GM12874 (cell line): ENCODE data around the gene ARL5A.

ENCODE experiments used
- CTCF ChIP-seq: IDR thresholded peaks from 2 replicates; pipeline ENCODE4 v1.5.1; 2011; ENCODE audit warnings: low read depth, mild to moderate bottlenecking, control low read depth, low read length, moderate library complexity; ENCODE audit not compliant: insufficient read depth

The ARL5A gene

GRCh38 chr2:151761687-151762086, 66.5 kb downstream of the ARL5A start:
- no peak for TF ChIP-seq CTCF

- TF ChIP-seq CTCF: no peak
Measured at GRCh38 chr2:151761193-151761592, 67.0 kb downstream of the ARL5A start.

DNA sequence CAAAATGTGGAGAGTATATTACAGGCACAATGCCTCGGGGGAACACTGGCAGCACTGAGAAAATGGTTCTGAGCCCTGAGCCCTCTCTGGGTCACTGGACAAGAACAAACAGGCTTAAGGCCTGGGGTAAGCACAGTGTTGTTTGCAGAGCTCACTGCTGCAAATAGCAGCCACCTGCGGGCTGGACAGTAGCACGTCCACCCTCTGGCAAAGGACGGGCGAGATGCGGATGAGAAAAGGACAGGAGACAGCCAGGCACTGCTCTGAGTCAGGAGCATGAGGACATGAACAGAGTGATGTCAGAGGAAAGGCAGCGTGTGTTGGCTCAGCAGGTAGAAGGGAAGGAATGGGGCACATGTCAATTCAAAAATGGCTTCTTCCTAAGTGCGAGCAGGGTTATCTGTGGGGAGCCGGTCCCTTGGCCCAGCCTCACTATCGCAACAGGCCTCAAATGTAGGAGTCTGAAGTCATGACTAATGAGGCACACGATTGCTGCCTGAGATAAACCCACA, 68.0 kb downstream of the ARL5A start:
- no peak for TF ChIP-seq CTCF

DNA sequence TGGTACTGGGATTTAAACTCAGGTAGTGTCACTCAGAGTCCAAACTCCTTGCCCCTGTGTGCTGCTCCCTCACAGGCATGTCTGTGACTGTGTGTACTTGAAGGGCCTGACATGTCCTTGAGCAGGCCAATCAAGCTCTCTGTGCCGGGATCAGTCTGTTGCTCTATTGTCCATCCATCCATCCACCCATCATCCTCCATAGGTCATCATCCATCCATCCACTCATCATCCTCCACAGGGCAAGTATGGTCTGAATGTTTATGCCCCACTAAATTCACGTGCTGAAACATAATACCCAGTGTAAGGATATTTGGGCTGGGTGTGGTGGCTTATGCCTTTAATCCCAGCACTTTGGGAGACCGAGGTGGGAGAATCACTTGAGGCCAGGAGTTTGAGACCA, 69.5 kb downstream of the ARL5A start:
- TF ChIP-seq CTCF: no peak

DNA sequence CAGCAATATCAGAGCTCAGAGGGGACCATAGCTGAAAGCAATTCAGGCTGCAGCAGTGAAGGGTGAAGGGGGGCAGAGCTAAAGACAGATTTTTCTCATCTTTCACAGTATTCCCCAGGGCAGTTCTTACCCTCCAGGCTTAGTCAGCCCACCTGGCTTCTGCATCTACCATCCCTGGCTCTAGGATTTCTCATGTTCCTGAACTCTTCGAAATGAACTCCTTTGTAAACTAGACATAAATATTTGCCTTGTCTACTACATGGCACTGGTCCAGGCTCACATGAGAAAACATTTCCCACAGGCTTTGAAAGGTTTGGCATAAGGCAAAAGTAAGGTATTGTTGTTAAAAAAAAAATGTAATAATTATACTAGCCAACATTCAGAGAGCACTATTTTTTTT, 70.4 kb downstream of the ARL5A start:
- no peak for TF ChIP-seq CTCF

GRCh38 chr2:151756820-151757219, 71.4 kb downstream of the ARL5A start:
- no peak for TF ChIP-seq CTCF

- TF ChIP-seq CTCF: no peak
Measured at GRCh38 chr2:151754253-151754897, 73.8 kb downstream of the ARL5A start.
